Activated CD4-positive, alpha-beta T cell treated with anti-CD3 and anti-CD28 coated beads, Interleukin-2, Interleukin-6, amounts not matched to agents 100 ng/mL and 50 ng/mL, durations not matched to agents 16 hours and 8 hours (primary cell): ENCODE measurements around the gene ZBTB16.
"Not testable (repeated sequence)": the region's sequence is repeated elsewhere in the genome, so short reads cannot be mapped to it uniquely, and the experiment has no call there.

Source experiments
- DNase-seq: peaks from one replicate; pipeline ENCODE4 v3.0.0-alpha.2; 2020

Gene ZBTB16

DNA sequence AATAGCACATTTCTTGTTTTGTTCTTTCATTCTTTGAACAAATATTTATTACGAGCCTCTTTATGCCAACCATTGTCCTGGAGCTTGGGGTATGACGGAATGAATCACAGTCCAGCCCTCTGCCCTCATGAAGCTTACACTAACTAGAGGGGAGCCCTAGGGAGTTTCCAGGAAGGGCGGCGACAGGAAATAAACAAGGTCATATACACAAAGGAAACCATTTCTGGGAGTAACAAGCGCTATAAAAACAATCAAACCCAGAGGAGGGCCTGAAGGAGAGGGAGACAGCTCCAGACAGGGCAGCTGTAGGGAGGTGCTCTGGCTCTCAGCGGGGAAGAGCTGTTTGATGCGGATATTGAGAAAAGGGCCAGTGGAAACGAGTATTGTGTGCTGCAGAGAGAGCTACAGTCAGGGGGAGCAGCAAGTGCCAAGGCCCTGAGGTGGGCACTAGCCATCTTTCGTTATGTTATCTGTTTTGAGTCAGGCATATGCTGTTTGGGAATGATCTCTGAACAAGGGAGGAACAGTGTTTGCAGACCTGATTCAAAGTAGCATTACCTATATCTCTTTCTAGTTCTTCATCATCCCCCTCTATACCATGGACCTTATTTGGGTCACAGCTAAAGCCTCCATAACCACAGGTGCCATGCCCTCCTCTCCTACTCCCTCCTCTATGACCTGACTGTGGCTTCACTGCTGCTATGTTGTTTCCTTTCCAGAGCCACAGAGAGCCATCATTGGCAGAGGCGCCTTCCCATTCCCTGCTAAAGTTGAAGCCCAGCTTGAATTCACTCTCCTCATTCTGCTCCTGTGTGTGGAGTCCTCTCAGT, 15.3 kb upstream of the ZBTB16 start:
- no peak for DNase-seq

DNA sequence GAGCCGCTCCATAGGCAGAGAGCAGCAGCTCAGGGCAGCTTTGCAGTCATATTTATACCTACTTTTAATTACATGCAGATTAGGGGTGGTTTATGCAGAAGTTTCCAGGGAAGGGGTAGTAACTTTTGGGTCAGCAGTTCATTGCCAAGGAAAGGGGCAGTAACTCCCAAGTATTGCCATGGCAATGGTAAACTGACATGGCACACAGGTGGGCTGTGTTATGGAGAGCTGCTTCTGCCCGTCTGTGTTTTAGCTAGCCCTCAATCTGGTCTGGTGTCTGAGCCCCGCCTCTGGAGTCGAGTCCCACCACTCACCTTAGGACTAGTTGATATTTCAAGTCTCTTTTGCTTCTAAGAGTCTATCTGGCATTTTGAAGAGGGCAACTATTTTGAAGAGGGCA, 12.2 kb upstream of the ZBTB16 start:
- DNase-seq, result no peak

GRCh38 chr11:114049050-114049449, 10.5 kb upstream of the ZBTB16 start:
- DNase-seq, result no peak

GRCh38 chr11:114049766-114050165, 9.7 kb upstream of the ZBTB16 start:
- DNase-seq, result not testable (repeated sequence)

GRCh38 chr11:114050258-114050927, 9.1 kb upstream of the ZBTB16 start:
- DNase-seq, result no peak

DNA sequence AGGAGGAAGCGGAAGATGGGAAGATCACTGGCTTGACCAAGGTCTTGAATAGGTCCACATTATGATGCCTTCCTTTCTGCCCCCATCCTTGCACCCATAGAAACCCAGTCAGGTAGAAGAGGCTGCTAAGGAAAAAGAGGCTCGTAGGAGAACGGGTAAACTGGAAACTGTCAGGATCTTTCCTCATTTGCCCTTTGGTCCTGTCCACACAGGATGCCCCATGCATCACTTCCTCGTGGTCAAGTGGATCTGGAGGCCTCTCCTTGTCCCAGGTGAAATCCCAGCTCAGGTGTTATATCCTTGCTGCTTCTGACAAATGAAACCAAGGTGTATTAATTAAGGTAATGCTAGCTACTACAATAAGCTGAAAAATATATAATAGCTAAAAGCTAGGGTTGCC, 8.0 kb upstream of the ZBTB16 start:
- no peak for DNase-seq

DNA sequence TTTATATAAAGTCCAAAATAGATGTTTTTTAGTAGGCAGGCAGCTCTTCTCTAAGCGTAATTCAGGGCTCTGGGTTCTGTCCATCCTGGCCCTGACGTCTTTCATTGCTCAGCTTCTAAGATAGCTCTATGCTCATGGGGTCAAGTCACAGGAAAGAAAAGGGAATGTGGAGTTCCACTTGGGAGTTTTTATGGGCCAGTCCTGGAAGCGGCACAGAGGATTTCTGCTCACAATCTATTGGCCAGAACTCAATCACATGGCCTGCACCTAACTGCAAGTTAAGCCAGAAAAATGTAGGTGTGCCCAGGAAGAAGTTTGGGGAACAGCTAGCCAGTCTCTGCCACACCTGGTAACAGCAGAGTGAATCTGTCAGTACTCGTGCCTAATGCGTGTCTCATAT, 7.4 kb upstream of the ZBTB16 start:
- DNase-seq, result no peak

DNA sequence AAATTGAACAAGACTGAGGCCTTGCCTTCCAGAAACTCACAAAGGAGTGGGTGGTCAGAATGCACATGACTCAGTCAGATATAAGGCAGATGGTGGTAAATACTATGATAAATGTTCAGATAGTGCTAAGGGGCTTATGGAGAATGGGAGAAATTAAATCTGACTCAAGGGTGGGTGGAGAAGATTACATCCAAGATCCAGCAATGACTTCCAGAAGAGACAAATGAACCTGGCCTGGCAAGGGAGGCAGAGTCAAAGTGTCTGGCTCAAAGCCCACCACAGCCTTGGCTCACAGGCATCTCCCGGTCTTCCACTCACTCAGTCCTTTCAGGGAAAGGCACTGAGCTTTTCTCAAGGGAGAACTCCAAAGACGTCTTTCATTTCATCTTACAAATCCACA, 6.1 kb upstream of the ZBTB16 start:
- no peak for DNase-seq

- no peak for DNase-seq
Measured at GRCh38 chr11:114054806-114055205, 4.7 kb upstream of the ZBTB16 start.

GRCh38 chr11:114056409-114056808, 3.1 kb upstream of the ZBTB16 start:
- no peak for DNase-seq

- no peak for DNase-seq
Measured at GRCh38 chr11:114057147-114057546, 2.4 kb upstream of the ZBTB16 start.

- DNase-seq, result no peak
Measured at GRCh38 chr11:114057605-114058004, 1.9 kb upstream of the ZBTB16 start.

DNA sequence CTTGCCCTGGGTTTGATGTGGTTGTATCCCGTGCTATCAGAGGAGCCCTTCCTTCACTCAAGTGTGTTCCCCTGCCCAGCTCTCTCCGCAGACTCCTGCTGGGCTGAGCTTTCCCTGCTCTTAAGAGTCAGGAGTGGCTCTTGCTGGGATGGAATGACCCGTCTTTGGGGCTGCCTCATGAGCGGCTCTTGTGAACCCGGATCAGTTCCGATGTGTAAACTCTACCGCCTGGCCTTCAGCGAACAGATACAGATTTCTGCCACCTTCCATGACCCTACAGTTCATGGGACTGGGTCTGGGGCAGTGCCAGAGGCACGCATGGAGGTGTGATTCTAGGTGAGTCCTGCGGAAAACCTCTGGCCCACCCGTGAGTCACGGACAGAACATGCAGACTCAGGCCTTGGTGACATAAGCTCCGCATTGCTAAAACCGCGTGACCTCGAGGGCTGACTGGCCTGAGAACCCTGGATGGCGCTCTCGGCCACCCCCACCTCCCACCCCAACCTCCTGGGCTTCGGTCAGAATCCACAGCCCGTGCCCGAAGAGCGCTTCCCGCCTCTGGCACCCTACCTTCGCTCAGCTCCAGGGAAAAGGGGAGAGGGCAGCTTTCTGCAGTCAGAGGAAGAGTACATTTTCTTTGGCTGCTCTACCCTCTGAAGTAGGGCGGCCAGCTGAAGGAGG, 1.3 kb upstream of the ZBTB16 start:
- DNase-seq, result no peak

- no peak for DNase-seq
Measured at GRCh38 chr11:114058871-114059277, 637 bp upstream of the ZBTB16 start.

GRCh38 chr11:114059984-114060391, 477 bp downstream of the ZBTB16 start:
- no peak for DNase-seq

GRCh38 chr11:114060392-114061047, 1.0 kb downstream of the ZBTB16 start:
- no peak for DNase-seq

DNA sequence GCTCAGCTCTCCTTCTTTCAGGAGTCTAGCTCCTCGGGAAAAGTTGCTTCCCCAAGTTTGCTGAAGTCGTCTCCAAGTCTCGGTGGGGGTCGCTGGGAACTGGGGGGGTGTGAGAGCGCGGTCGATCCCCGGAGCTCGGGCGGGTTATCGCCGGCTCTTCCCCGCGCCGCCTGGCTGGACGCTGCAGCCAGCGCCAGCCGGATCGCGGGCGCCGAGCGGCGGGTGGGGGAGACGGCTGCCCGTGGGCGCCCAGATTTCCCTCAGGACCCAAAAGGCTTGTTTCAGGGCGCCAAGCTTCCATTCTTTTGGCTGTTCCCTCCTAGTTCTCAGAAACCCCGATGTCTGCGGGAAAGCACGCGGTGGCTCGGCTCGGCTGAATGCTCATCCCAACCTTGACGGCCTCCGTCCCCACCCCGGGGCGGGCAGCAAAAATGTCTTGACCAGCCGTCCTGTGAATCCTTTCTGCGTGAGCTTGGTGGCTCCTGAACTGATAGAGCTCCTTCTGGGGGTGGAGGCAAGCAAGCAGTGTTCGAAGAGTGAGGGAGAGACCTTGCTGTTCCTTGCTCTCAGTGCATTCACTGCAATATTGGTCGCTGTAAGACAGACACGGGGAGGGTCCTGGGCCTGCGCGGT, 1.7 kb downstream of the ZBTB16 start:
- DNase-seq, result no peak

DNA sequence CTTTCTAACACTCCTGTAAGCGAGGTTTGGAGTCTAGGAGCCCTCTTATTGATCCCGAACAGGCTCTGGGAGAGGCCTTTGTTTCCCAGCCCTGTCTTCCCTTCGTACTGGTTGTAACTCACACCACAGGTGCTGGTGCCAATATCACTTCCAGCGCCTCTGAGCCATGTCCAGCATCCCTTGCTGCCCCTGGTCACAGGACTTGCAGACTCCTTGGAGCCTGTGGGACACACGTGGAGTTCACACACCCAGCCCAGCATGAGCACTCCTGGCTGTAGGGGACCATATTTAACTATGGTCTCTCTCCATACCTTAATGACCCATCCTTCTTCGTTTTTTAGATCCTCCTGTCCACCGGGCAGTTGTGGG, 2.2 kb downstream of the ZBTB16 start:
- no peak for DNase-seq

DNA sequence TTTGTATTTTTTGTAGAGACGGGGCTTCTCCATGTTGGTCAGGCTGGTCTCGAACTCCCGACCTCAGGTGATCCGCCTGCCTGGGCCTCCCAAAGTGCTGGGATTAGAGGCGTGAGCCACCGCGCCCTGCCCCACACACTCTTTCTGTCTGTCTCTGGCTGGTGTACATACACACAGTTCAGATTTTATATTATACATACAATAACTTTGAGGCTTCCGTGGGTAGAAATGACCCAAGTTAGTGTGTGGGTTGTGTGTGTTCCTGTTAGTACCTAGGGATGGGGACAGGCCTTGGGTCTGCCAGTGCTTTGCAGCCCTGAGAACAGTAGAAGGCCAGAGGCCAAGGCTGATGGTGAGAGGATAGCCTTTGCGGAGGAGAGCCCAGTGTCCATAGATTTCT, 2.8 kb downstream of the ZBTB16 start:
- no peak for DNase-seq

GRCh38 chr11:114063149-114063828, 3.8 kb downstream of the ZBTB16 start:
- no peak for DNase-seq

GRCh38 chr11:114063829-114064201, 4.3 kb downstream of the ZBTB16 start:
- no peak for DNase-seq

DNA sequence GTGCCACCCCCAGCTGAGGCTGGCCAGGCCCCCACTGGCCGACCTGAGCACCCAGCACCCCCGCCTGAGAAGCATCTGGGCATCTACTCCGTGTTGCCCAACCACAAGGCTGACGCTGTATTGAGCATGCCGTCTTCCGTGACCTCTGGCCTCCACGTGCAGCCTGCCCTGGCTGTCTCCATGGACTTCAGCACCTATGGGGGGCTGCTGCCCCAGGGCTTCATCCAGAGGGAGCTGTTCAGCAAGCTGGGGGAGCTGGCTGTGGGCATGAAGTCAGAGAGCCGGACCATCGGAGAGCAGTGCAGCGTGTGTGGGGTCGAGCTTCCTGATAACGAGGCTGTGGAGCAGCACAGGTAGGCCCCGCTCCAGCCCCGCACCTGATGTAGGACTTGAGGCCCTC, 4.7 kb downstream of the ZBTB16 start:
- no peak for DNase-seq
